ENCODE measurements around the gene BRME1.

Gene BRME1

DNA sequence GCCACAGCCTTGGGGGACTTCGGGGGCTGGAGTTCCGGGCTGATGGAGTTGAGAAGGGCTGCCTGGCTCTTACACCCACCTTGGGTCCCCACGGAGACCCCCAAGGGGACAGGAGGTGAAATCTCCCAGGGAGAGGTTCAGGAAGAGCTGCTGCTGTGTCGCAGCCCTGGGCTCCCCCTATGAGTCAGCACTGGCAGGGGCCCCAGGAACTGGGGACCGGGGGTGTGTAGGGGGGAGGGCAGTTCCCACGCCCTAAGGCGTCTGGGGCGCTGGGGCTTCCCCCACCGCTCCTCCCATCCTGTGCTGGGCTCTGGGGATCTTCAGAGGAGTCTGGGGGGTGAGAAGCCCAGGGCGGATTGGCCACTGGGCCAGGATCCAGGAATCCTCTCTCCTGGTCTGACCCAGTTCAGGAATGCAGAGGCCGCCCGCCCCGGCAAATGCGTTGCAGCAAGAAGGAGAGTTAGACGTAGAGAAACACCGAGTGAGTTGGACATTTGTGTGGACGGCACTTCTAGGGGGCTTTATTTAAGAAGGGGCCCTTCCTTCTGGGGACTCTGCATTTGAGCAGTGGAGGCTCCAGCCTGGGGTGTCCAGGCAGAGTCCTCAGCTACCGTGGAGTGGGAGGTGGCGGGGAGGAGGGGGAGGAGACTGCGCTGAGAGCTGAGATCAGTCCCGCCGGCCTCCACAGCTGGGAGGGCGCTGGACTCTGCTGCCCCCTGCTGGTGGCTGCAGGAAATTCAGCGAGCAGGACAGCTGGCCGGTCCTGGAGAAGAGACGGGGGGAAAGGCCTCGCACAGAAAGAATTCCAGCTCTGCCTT is 44.0 kb downstream of the BRME1 start (continued):
- TF ChIP-seq EGR2 (tag by site-specific recombination; IDR thresholded peaks at IDR 0.05; ENCODE audit: low read depth) (peak; percentile 53), ZNF221 (tag by site-specific recombination; IDR thresholded peaks at IDR 0.05; ENCODE audit: borderline replicate concordance) (no peak), ZNF274 (IDR thresholded peaks at IDR 0.05; ENCODE audit: low read length) (no peak), ZNF274 (tag by site-specific recombination; IDR thresholded peaks at IDR 0.05; ENCODE audit: borderline replicate concordance) (no peak), ZNF843 (tag by site-specific recombination; IDR thresholded peaks at IDR 0.05) (0 out of 2 replicates have a peak, but pooled peaks have one; percentile 34), SP7 (tag by site-specific recombination; IDR thresholded peaks at IDR 0.05) (peak; percentile 69), ZNF654 (tag by site-specific recombination; IDR thresholded peaks at IDR 0.05; ENCODE audit: low read depth) (peak; percentile 94), ZNF585B (tag by site-specific recombination; IDR thresholded peaks at IDR 0.05) (no peak), ZNF324 (tag by site-specific recombination; IDR thresholded peaks at IDR 0.05) (no peak), ZNF16 (tag by site-specific recombination; IDR thresholded peaks at IDR 0.05; ENCODE audit: low read depth) (no peak), ZNF24 (tag by site-specific recombination; IDR thresholded peaks at IDR 0.05) (0 out of 2 replicates have a peak, but pooled peaks have one; percentile 36), ZNF623 (tag by site-specific recombination; IDR thresholded peaks at IDR 0.05) (no peak), ZBTB20 (tag by site-specific recombination; IDR thresholded peaks at IDR 0.05) (peak; percentile 99), ZNF121 (tag by site-specific recombination; IDR thresholded peaks at IDR 0.05) (no peak), ZNF10 (tag by site-specific recombination; IDR thresholded peaks at IDR 0.05) (no peak), BCL11B (tag by site-specific recombination; IDR thresholded peaks at IDR 0.05; ENCODE audit: low read depth) (no peak), ZFP37 (tag by site-specific recombination; IDR thresholded peaks at IDR 0.05) (peak; percentile 26; the same call in 1 of the 2 replicates), ZFP41 (tag by site-specific recombination; IDR thresholded peaks at IDR 0.05; ENCODE audit: borderline replicate concordance) (no peak), ZNF433 (tag by site-specific recombination; IDR thresholded peaks at IDR 0.05; ENCODE audit: low read depth) (no peak), ZNF214 (tag by site-specific recombination; IDR thresholded peaks at IDR 0.05; ENCODE audit: borderline replicate concordance) (no peak), ZNF292 (tag by site-specific recombination; IDR thresholded peaks at IDR 0.05; ENCODE audit: borderline replicate concordance, low read depth) (no peak), ZNF658 (tag by site-specific recombination; IDR thresholded peaks at IDR 0.05) (no peak)
- TF ChIP-seq, protein P1, sequence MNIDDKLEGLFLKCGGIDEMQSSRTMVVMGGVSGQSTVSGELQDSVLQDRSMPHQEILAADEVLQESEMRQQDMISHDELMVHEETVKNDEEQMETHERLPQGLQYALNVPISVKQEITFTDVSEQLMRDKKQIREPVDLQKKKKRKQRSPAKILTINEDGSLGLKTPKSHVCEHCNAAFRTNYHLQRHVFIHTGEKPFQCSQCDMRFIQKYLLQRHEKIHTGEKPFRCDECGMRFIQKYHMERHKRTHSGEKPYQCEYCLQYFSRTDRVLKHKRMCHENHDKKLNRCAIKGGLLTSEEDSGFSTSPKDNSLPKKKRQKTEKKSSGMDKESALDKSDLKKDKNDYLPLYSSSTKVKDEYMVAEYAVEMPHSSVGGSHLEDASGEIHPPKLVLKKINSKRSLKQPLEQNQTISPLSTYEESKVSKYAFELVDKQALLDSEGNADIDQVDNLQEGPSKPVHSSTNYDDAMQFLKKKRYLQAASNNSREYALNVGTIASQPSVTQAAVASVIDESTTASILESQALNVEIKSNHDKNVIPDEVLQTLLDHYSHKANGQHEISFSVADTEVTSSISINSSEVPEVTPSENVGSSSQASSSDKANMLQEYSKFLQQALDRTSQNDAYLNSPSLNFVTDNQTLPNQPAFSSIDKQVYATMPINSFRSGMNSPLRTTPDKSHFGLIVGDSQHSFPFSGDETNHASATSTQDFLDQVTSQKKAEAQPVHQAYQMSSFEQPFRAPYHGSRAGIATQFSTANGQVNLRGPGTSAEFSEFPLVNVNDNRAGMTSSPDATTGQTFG (tag by site-specific recombination; IDR thresholded peaks at IDR 0.05; ENCODE audit: borderline replicate concordance): no peak
- TF ChIP-seq, protein P2, sequence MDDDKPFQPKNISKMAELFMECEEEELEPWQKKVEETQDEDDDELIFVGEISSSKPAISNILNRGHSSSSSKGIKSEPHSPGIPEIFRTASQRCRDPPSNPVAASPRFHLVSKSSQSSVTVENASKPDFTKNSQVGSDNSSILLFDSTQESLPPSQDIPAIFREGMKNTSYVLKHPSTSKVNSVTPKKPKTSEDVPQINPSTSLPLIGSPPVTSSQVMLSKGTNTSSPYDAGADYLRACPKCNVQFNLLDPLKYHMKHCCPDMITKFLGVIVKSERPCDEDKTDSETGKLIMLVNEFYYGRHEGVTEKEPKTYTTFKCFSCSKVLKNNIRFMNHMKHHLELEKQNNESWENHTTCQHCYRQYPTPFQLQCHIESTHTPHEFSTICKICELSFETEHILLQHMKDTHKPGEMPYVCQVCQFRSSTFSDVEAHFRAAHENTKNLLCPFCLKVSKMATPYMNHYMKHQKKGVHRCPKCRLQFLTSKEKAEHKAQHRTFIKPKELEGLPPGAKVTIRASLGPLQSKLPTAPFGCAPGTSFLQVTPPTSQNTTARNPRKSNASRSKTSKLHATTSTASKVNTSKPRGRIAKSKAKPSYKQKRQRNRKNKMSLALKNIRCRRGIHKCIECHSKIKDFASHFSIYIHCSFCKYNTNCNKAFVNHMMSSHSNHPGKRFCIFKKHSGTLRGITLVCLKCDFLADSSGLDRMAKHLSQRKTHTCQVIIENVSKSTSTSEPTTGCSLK (tag by site-specific recombination; IDR thresholded peaks at IDR 0.05): no peak
- TF ChIP-seq, protein P3, sequence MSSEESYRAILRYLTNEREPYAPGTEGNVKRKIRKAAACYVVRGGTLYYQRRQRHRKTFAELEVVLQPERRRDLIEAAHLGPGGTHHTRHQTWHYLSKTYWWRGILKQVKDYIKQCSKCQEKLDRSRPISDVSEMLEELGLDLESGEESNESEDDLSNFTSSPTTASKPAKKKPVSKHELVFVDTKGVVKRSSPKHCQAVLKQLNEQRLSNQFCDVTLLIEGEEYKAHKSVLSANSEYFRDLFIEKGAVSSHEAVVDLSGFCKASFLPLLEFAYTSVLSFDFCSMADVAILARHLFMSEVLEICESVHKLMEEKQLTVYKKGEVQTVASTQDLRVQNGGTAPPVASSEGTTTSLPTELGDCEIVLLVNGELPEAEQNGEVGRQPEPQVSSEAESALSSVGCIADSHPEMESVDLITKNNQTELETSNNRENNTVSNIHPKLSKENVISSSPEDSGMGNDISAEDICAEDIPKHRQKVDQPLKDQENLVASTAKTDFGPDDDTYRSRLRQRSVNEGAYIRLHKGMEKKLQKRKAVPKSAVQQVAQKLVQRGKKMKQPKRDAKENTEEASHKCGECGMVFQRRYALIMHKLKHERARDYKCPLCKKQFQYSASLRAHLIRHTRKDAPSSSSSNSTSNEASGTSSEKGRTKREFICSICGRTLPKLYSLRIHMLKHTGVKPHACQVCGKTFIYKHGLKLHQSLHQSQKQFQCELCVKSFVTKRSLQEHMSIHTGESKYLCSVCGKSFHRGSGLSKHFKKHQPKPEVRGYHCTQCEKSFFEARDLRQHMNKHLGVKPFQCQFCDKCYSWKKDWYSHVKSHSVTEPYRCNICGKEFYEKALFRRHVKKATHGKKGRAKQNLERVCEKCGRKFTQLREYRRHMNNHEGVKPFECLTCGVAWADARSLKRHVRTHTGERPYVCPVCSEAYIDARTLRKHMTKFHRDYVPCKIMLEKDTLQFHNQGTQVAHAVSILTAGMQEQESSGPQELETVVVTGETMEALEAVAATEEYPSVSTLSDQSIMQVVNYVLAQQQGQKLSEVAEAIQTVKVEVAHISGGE (tag by site-specific recombination; conservative IDR thresholded peaks at IDR 0.05; ENCODE audit: low read depth): 0 out of 2 replicates have a peak, but pooled peaks have one; percentile 27
- TF ChIP-seq, protein P4, sequence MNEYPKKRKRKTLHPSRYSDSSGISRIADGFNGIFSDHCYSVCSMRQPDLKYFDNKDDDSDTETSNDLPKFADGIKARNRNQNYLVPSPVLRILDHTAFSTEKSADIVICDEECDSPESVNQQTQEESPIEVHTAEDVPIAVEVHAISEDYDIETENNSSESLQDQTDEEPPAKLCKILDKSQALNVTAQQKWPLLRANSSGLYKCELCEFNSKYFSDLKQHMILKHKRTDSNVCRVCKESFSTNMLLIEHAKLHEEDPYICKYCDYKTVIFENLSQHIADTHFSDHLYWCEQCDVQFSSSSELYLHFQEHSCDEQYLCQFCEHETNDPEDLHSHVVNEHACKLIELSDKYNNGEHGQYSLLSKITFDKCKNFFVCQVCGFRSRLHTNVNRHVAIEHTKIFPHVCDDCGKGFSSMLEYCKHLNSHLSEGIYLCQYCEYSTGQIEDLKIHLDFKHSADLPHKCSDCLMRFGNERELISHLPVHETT (tag by site-specific recombination; IDR thresholded peaks at IDR 0.05): peak; percentile 69
- TF ChIP-seq, protein P5, sequence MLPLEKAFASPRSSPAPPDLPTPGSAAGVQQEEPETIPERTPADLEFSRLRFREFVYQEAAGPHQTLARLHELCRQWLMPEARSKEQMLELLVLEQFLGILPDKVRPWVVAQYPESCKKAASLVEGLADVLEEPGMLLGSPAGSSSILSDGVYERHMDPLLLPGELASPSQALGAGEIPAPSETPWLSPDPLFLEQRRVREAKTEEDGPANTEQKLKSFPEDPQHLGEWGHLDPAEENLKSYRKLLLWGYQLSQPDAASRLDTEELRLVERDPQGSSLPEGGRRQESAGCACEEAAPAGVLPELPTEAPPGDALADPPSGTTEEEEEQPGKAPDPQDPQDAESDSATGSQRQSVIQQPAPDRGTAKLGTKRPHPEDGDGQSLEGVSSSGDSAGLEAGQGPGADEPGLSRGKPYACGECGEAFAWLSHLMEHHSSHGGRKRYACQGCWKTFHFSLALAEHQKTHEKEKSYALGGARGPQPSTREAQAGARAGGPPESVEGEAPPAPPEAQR (tag by site-specific recombination; IDR thresholded peaks at IDR 0.05): no peak

Data from HEK293 (cell line).